ENCODE data around the gene CNPY1. TPM values are rescaled to one million over a fixed set of nuclear protein-coding genes. Genes with fewer than 3 reads are reported as not detected.

Gene CNPY1
- total and polyA plus RNA-seq, 4 donors: not detected

DNA sequence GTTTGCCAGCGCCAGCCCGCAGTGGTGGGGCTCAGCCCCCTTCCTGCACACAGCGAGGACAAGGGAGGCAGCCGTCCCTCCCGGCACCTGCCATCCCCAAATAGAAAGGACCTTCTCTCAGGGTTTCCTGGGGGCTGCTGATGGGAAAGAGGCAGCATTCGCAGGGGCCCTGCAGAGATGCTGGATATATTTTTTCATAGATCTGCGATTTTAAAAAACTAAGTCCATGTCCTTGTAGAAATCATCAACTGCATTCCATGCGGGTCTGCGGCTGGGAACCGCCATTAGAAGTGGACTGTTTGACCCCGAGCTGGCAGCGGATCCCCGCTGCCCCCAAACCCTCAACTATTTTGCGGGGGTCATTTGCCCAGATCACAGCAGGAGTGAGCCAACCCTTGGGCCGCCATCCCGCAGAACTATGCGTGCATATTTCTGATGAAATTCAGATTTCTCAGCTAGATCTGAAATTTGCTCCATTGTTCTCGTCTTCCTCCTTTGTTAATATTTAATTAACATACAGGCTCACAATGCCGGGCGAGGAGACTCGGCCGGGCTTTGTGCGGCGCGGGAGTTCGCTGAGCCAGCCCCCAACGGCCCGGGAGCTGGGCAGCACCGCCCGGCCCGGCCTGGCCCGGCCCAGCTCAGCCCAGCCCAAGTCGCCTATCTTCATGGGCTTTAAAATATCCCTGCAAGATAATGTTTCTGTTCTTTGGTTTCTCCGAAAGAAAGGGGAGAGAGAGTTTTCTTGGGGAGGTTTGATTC, 86.5 kb downstream of the CNPY1 start:
- H3K4me1 ChIP-seq (ENCODE audit: control insufficient read depth in 4 of 4, insufficient read depth in 4 of 4, low read length in 3 of 4): peaks cover 11 to 19% (median 14%) of the 10 kb centered on the region in 4 donors
- H3K27me3 ChIP-seq (ENCODE audit: control insufficient read depth in 4 of 4, insufficient read depth in 4 of 4, low read length in 3 of 4): peaks cover 14 to 57% (median 31%) of the 10 kb centered on the region in 4 donors
- no peaks in the 10 kb centered on the region for H3K9me3 ChIP-seq (ENCODE audit: control insufficient read depth in 4 of 4, low read length in 3 of 4)
- DNase-seq (ENCODE audit: low spot score): no peak
- no peak overlapping the region for H3K9ac ChIP-seq (ENCODE audit: low read depth in 1 of 2, low read length in 2 of 2)
- 8% methylated on average over 34 of the region's 34 CpGs for WGBS
- no peak overlapping the region for H3K4me3 ChIP-seq (ENCODE audit: low read depth in 1 of 3, low read length in 3 of 3)
- H3K36me3 ChIP-seq (ENCODE audit: control insufficient read depth in 4 of 4, insufficient read depth in 3 of 4, low read depth in 1 of 4, low read length in 3 of 4): peaks cover 0 to 1% (median 0%) of the 10 kb centered on the region in 4 donors
- TF ChIP-seq FOXA2 (IDR thresholded peaks at IDR 0.05) (no peak), JUND (IDR thresholded peaks at IDR 0.05) (no peak), EGR1 (IDR thresholded peaks at IDR 0.05; ENCODE audit: low read depth in 2 of 2) (no peak), HNF4A (conservative IDR thresholded peaks at IDR 0.05) (no peak), HNF4G (IDR thresholded peaks at IDR 0.05) (no peak), CTCF (IDR thresholded peaks at IDR 0.05; ENCODE audit: low read depth, low read length, missing input control) (no peak), SP1 (IDR thresholded peaks at IDR 0.05) (no peak), MAX (IDR thresholded peaks at IDR 0.05) (no peak), GABPA (IDR thresholded peaks at IDR 0.05 in 1 of 2, conservative IDR thresholded peaks at IDR 0.05 in 1 of 2) (no peak), RXRA (IDR thresholded peaks at IDR 0.05) (no peak), YY1 (IDR thresholded peaks at IDR 0.05) (no peak), ZBTB33 (IDR thresholded peaks at IDR 0.05) (no peak), RAD21 (IDR thresholded peaks at IDR 0.05) (no peak), FOXA1 (IDR thresholded peaks at IDR 0.05) (no peak), ATF3 (IDR thresholded peaks at IDR 0.05) (no peak), TAF1 (conservative IDR thresholded peaks at IDR 0.05) (no peak), NR2F2 (IDR thresholded peaks at IDR 0.05) (no peak)
- TF ChIP-seq, protein P1, sequence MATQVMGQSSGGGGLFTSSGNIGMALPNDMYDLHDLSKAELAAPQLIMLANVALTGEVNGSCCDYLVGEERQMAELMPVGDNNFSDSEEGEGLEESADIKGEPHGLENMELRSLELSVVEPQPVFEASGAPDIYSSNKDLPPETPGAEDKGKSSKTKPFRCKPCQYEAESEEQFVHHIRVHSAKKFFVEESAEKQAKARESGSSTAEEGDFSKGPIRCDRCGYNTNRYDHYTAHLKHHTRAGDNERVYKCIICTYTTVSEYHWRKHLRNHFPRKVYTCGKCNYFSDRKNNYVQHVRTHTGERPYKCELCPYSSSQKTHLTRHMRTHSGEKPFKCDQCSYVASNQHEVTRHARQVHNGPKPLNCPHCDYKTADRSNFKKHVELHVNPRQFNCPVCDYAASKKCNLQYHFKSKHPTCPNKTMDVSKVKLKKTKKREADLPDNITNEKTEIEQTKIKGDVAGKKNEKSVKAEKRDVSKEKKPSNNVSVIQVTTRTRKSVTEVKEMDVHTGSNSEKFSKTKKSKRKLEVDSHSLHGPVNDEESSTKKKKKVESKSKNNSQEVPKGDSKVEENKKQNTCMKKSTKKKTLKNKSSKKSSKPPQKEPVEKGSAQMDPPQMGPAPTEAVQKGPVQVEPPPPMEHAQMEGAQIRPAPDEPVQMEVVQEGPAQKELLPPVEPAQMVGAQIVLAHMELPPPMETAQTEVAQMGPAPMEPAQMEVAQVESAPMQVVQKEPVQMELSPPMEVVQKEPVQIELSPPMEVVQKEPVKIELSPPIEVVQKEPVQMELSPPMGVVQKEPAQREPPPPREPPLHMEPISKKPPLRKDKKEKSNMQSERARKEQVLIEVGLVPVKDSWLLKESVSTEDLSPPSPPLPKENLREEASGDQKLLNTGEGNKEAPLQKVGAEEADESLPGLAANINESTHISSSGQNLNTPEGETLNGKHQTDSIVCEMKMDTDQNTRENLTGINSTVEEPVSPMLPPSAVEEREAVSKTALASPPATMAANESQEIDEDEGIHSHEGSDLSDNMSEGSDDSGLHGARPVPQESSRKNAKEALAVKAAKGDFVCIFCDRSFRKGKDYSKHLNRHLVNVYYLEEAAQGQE (IDR thresholded peaks at IDR 0.05): no peak
- no peak overlapping the region for H3K27ac ChIP-seq (ENCODE audit: low read depth in 1 of 2, low read length in 2 of 2)
